Testis (tissue), 5 donors: ENCODE data around the gene ABT1. TPM values are rescaled to one million over a fixed set of nuclear protein-coding genes. Genes with fewer than 3 reads are reported as not detected.
"Not testable (repeated sequence)": the region's sequence is repeated elsewhere in the genome, so short reads cannot be mapped to it uniquely, and the experiment has no call there.

Experiments
- DNase-seq: peaks from one replicate; pipeline ENCODE4 v3.0.0-alpha.2; 2019
- H3K27ac ChIP-seq, 2 donors: fragments of 200-600 bp; sonication (generic); one replicate each; pipeline ENCODE4 v1.5.1; 2019
- H3K27me3 ChIP-seq: fragments of 200-600 bp; sonication (generic); one replicate; pipeline ENCODE4 v1.5.1; 2019
- H3K36me3 ChIP-seq: fragments of 200-600 bp; sonication (generic); one replicate; pipeline ENCODE4 v1.5.1; 2017; ENCODE audit warnings: low read depth; ENCODE audit errors: missing control alignments
- H3K4me1 ChIP-seq: fragments of 200-600 bp; sonication (generic); one replicate; pipeline ENCODE4 v1.5.1; 2019
- H3K4me3 ChIP-seq, 2 donors: fragments of 200-600 bp; sonication (generic); one replicate each; pipeline ENCODE4 v1.5.1; 2017 to 2019
- H3K9me3 ChIP-seq: fragments of 200-600 bp; sonication (generic); one replicate; pipeline ENCODE4 v1.5.1; 2017
- CTCF ChIP-seq, 3 experiments: fragments of 450-650 bp in 2 of 3; fragments of 200-600 bp in 1 of 3; sonication (generic) in 1 of 3; IDR thresholded peaks; one replicate each; pipeline ENCODE4 v1.5.1; 2016 to 2019; ENCODE audit warnings: antibody characterized with exemption in 3 of 3, mild to moderate bottlenecking in 2 of 3, moderate library complexity in 1 of 3
- POLR2A ChIP-seq: fragments of 450-650 bp; IDR thresholded peaks from one replicate; pipeline ENCODE4 v1.6.1; 2017; ENCODE audit warnings: antibody characterized with exemption, mild to moderate bottlenecking, moderate library complexity
- WGBS, 2 donors: methylation state at CpG; one replicate each; pipeline ENCODE4 v1.1.5; 2018; 5-methylcytosine and 5-hydroxymethylcytosine counted together
- intact Hi-C: fragments of 100-400 bp; cut with DNase I; formaldehyde crosslinking; loops from one replicate; pipeline ENCODE4 v1.15.1; 2023; ENCODE audit warnings: low total_unique reads
- long read RNA-seq, 2 donors: transcript quantifications; one replicate each; lab custom pipeline, GENCODE V29; 2026
- polyA plus RNA-seq: library from polyadenylated mRNA; stranded (reverse); fragments of 350-450 nt; fragmentation: Illumina TruSeq; extraction: RNeasy Lipid Tissue Mini Kit (QIAGEN cat#74804); gene quantifications from one replicate; pipeline ENCODE4 v1.2.3, GENCODE V29; 2014; ENCODE audit warnings: low read depth, low replicate concordance; ENCODE audit not compliant: insufficient read depth
- total RNA-seq, 2 donors: library from RNA; depleted of rRNA; stranded (reverse); fragments of >200 nt; gene quantifications; one replicate each; pipeline ENCODE4 v1.2.3, GENCODE V29; 2016

ABT1 gene
- total RNA-seq (10 to 100 TPM; 18.9 to 23.6 TPM), polyA plus RNA-seq (17.0 TPM)
- long read RNA-seq, donor 1, transcript ABT1-201 (3 exons, 2,949 nt) = major isoform, 18 of 18 reads
- long read RNA-seq, donor 1, partial matches to known transcripts = 0 of 18 reads
- long read RNA-seq, donor 1, other reads (novel, unspliced or antisense) = 0 of 18 reads
- long read RNA-seq, donor 2, transcript ABT1-201 (3 exons, 2,949 nt) = major isoform, 19 of 19 reads
- long read RNA-seq, donor 2, partial matches to known transcripts = 0 of 19 reads
- long read RNA-seq, donor 2, other reads (novel, unspliced or antisense) = 0 of 19 reads

- no peaks in the 10 kb centered on the region for H3K9me3 ChIP-seq
- peaks cover 8% of the 10 kb centered on the region for H3K4me1 ChIP-seq
- TF ChIP-seq POLR2A (peak; percentile 47), CTCF (IDR thresholded peaks at IDR 0.05) (peak in 2 of 3 experiments; percentile 31 to 32)
- H3K27me3 ChIP-seq = no peaks in the 10 kb centered on the region
- H3K4me3 ChIP-seq = peak within 1 kb of the TSS; percentile 93 to 99
- peak within 1 kb of the TSS; percentile 78 to 80 for H3K27ac ChIP-seq
- intact Hi-C loops = loop anchor here (5.0 to 10.0 kb wide), 2 partner anchors 234 to 252 kb away; no protein-coding TSS in a partner anchor
- H3K36me3 ChIP-seq = no peaks in the 10 kb centered on the region
- 0 to 2% methylated on average over 46 to 51 of the region's 51 CpGs for WGBS, 2 donors
- peak; percentile 98 for DNase-seq
These were observed at the start of gene ABT1 for GRCh38 chr6:26596579-26597388. Gene ABT1 (plus strand): TSS chr6:26596953. CDS start chr6:26596983, 30 bp downstream.

GRCh38 chr6:26547363-26547762 is 49.4 kb upstream of the ABT1 start:
- H3K27me3 ChIP-seq, H3K4me1 ChIP-seq, H3K36me3 ChIP-seq, H3K27ac ChIP-seq, DNase-seq, intact Hi-C loops, H3K4me3 ChIP-seq, H3K9me3 ChIP-seq: not testable (repeated sequence)
- 58 to 81% methylated on average over 18 of the region's 18 CpGs for WGBS, 2 donors

GRCh38 chr6:26550250-26550993 is 46.3 kb upstream of the ABT1 start:
- intact Hi-C loops = no loop called here
- Histone ChIP-seq H3K27me3 (no peaks in the 10 kb centered on the region), H3K4me1 (peaks cover 13% of the 10 kb centered on the region), H3K9me3 (no peaks in the 10 kb centered on the region), H3K27ac (peak overlapping the region; percentile 52 to 75), H3K36me3 (no peaks in the 10 kb centered on the region), H3K4me3 (peak overlapping the region; percentile 49 to 73)
- 7% methylated on average over 42 of the region's 42 CpGs for WGBS, 2 donors
- DNase-seq = peak; percentile 79
- TF ChIP-seq CTCF (IDR thresholded peaks at IDR 0.05) = no peak
- no peak for TF ChIP-seq POLR2A

GRCh38 chr6:26552205-26552604 is 44.5 kb upstream of the ABT1 start:
- TF ChIP-seq POLR2A (no peak), CTCF (IDR thresholded peaks at IDR 0.05) (no peak)
- DNase-seq = no peak
- Histone ChIP-seq H3K9me3 (no peaks in the 10 kb centered on the region), H3K4me1 (peaks cover 13% of the 10 kb centered on the region), H3K27me3 (no peaks in the 10 kb centered on the region), H3K36me3 (no peaks in the 10 kb centered on the region), H3K27ac (no peak overlapping the region), H3K4me3 (peak overlapping the region in 1 of 2 donors; percentile 73)
- intact Hi-C loops = no loop called here
- 46 to 69% methylated on average over 10 of the region's 10 CpGs for WGBS, 2 donors
